CD4-positive, alpha-beta memory T cell (primary cell): Measurements from ENCODE around the gene C4A. TPM values are rescaled to one million over a fixed set of nuclear protein-coding genes. Genes with fewer than 3 reads are reported as not detected.
"Not testable (repeated sequence)": the region's sequence is repeated elsewhere in the genome, so short reads cannot be mapped to it uniquely, and the experiment has no call there.

Experiments used
- CTCF ChIA-PET: fragments of 350-600 bp; sonication (Branson Sonifier 250); formaldehyde crosslinking; loops from one replicate; lab custom pipeline; 2021; ENCODE audit warnings: inconsistent platforms; ENCODE audit not compliant: partially characterized antibody; lab: Charles Lee
- POLR2A ChIA-PET: fragments of 350-600 bp; sonication (Branson Sonifier 250); formaldehyde crosslinking; loops from one replicate; lab custom pipeline; 2021; ENCODE audit not compliant: partially characterized antibody; lab: Charles Lee
- DNase-seq, 5 donors: peaks; one replicate each; pipeline versions ENCODE4 v3.0.0 to v3.0.0-alpha.2; 2020 to 2022; ENCODE audit warnings: mixed read lengths in 1 of 5
- H3K27ac ChIP-seq: one replicate; pipeline ENCODE4 v1.7.0; 2013; ENCODE audit warnings: low read depth, low read length
- H3K27me3 ChIP-seq: 2 replicates; pipeline ENCODE4 v1.7.0; 2013; ENCODE audit warnings: mild to moderate bottlenecking, low read length, moderate library complexity; ENCODE audit not compliant: insufficient read depth
- H3K36me3 ChIP-seq: 2 replicates; pipeline ENCODE4 v1.7.0; 2013; ENCODE audit warnings: mild to moderate bottlenecking, low read length, moderate library complexity; ENCODE audit not compliant: insufficient read depth
- H3K4me1 ChIP-seq: 2 replicates; pipeline ENCODE4 v1.7.0; 2013; ENCODE audit warnings: mild to moderate bottlenecking, low read length, moderate library complexity; ENCODE audit not compliant: insufficient read depth
- H3K4me3 ChIP-seq, 2 donors: one replicate each; pipeline ENCODE4 v1.7.0; 2013; ENCODE audit warnings: low read length in 2 of 2, mild to moderate bottlenecking in 1 of 2
- H3K9me3 ChIP-seq, 2 donors: one replicate each; pipeline ENCODE4 v1.7.0; 2013; ENCODE audit warnings: low read length in 2 of 2, control low read depth in 1 of 2; ENCODE audit not compliant: control insufficient read depth in 1 of 2
- H3K27ac Mint-ChIP-seq, 7 donors: one replicate each; pipeline ENCODE4 v1.8.0; 2020 to 2021; ENCODE audit warnings: mixed read lengths in 7 of 7, mild to moderate bottlenecking in 6 of 7, inconsistent platforms in 3 of 7, moderate library complexity in 3 of 7
- H3K27me3 Mint-ChIP-seq, 2 donors: one replicate each; pipeline ENCODE4 v1.8.0; 2020 to 2021; ENCODE audit warnings: mixed read lengths in 2 of 2
- H3K36me3 Mint-ChIP-seq, 2 donors: one replicate each; pipeline ENCODE4 v1.8.0; 2020 to 2021; ENCODE audit warnings: mixed read lengths in 2 of 2, inconsistent platforms in 1 of 2, mild to moderate bottlenecking in 1 of 2
- H3K4me1 Mint-ChIP-seq, 4 donors: one replicate each; pipeline ENCODE4 v1.8.0; 2020 to 2021; ENCODE audit warnings: mixed read lengths in 4 of 4, mild to moderate bottlenecking in 1 of 4
- H3K4me3 Mint-ChIP-seq, 8 donors: one replicate each; pipeline ENCODE4 v1.8.0; 2020 to 2021; ENCODE audit warnings: mixed read lengths in 8 of 8, mild to moderate bottlenecking in 7 of 8, moderate library complexity in 6 of 8, inconsistent platforms in 3 of 8
- H3K9me3 Mint-ChIP-seq, 8 donors: one replicate each; pipeline ENCODE4 v1.8.0; 2020 to 2021; ENCODE audit warnings: mixed read lengths in 8 of 8, mild to moderate bottlenecking in 5 of 8, inconsistent platforms in 3 of 8, moderate library complexity in 1 of 8
- intact Hi-C: fragments of 100-400 bp; cut with micrococcal nuclease; formaldehyde crosslinking; loops from one replicate; pipeline ENCODE4 v1.15.1; 2023
- polyA plus RNA-seq, 2 donors: library from polyadenylated mRNA; unstranded; fragments of 300-500 nt; fragmentation: Illumina TruSeq; gene quantifications; one replicate each; pipeline ENCODE4 v1.2.3, GENCODE V29; 2021
- total RNA-seq, 2 experiments: library from RNA; stranded (reverse); gene quantifications; one replicate each; pipeline ENCODE4 v1.2.3, GENCODE V29; 2021

The C4A gene
- total and polyA plus RNA-seq, 4 experiments from 2014 or later = 0.17 to 9.8 (median 6.7) TPM; not detected in 1

GRCh38 chr6:31970604-31971271 lies 11.1 kb upstream of the C4A start:
- Mint-ChIP-seq H3K4me1 (peaks cover 20 to 59% (median 31%) of the 10 kb centered on the region in 4 donors), H3K36me3 (peaks cover 20 to 52% of the 10 kb centered on the region in 2 donors)

DNA sequence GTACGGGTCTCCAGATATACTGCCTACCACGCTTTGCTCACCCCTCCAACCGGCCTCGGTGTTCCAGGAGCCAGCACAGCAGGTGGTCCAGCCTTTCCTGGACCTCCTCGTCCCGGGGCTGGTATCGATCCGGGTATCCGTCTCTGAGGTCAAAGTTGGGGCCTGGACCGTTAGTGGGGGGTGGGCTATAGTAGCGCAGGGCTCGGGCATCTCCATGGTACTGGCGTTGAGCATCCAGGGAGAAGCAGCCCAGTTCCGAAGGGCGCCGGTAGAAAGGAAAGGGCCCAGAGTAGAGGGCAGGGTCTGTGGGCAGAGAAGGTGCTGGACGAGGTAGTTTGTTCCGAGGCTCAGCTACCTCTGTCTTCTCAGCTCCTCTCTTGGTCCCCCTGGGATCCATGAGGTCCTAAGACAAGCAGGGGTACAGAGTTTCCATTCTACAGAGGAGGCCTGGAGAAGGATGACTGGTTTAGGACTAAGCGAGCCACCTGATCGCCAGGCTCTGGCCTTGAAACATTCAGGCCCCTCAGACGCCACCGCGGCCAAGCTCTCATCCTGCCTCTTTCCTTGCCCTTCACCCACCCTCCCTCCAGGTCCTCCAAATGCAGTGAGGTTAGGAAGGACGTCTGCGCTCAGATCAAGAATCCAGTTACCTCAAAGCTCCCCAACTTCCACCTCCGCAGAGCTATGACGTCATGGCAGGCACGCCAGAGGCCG lies 10.4 kb upstream of the C4A start:
- CTCF ChIA-PET = interaction anchor here (0.8 to 2.7 kb wide), 5 partner anchors 13 to 1000 kb away, joined by 3 to 21 read pairs (median 3); partner anchors contain the start of genes LY6G5C, NELFE and SKIC2
- Mint-ChIP-seq H3K27ac (peak overlapping the region; percentile 100), H3K4me1 (peaks cover 20 to 59% (median 31%) of the 10 kb centered on the region in 4 donors), H3K27me3 (no peaks in the 10 kb centered on the region), H3K36me3 (peaks cover 20 to 48% of the 10 kb centered on the region in 2 donors), H3K9me3 (peaks cover 0 to 13% (median 0%) of the 10 kb centered on the region in 8 donors), H3K4me3 (peak overlapping the region; percentile 97 to 99 (median 98))
- H3K4me1 ChIP-seq = peaks cover 31% of the 10 kb centered on the region
- H3K9me3 ChIP-seq = no peaks in the 10 kb centered on the region
- peak overlapping the region; percentile 63 to 77 for H3K4me3 ChIP-seq
- no peaks in the 10 kb centered on the region for H3K27me3 ChIP-seq
- peak overlapping the region; percentile 99 for H3K27ac ChIP-seq
- peaks cover 40% of the 10 kb centered on the region for H3K36me3 ChIP-seq
- intact Hi-C loops = loop anchor here (10.0 kb wide), 2 partner anchors 137 to 1303 kb away; partner anchors contain the start of genes B3GALT4, RPS18 and VPS52
- POLR2A ChIA-PET = interaction anchor here (0.5 to 7.5 kb wide), 30 partner anchors 8 to 1608 kb away, joined by 3 to 195 read pairs (median 4); partner anchors contain the start of genes ATF6B, BAG6, DDX39B and EHMT2
- DNase-seq = peak in 1 of 5 donors; percentile 37

More at GRCh38 chr6:31970604-31971271, 11.1 kb upstream of the C4A start:
- H3K4me1 ChIP-seq = peaks cover 31% of the 10 kb centered on the region
- ChIA-PET POLR2A (interaction anchor here (1.8 to 7.5 kb wide), 7 partner anchors 12 to 349 kb away, joined by 6 to 195 read pairs (median 17); partner anchors contain the start of genes EHMT2, GPSM3, NELFE and PRRC2A), CTCF (interaction anchor here (1.6 to 2.7 kb wide), 2 partner anchors 12 to 18 kb away, joined by 5 to 21 read pairs; partner anchors contain the start of genes NELFE and SKIC2)
- H3K36me3 ChIP-seq = peaks cover 46% of the 10 kb centered on the region
- DNase-seq = peak in 1 of 5 donors; percentile 38
- Mint-ChIP-seq H3K27me3 (no peaks in the 10 kb centered on the region), H3K27ac (peak overlapping the region; percentile 100), H3K9me3 (peaks cover 0 to 13% (median 0%) of the 10 kb centered on the region in 8 donors), H3K4me3 (peak overlapping the region; percentile 97 to 99 (median 98))
- H3K27ac ChIP-seq = peak overlapping the region; percentile 99
- intact Hi-C loops = loop anchor here (10.0 kb wide), 2 partner anchors 136 to 1304 kb away; partner anchors contain the start of genes B3GALT4, RPS18 and VPS52
- H3K4me3 ChIP-seq = peak overlapping the region in 1 of 2 donors; percentile 63
- no peaks in the 10 kb centered on the region for H3K27me3 ChIP-seq
- H3K9me3 ChIP-seq = no peaks in the 10 kb centered on the region

GRCh38 chr6:31971993-31972708 lies 9.7 kb upstream of the C4A start, which contains the start of gene DXO:
Gene DXO, minus strand, starts transcription at chr6:31972138. Its CDS starts 463 bp downstream, at chr6:31971675.
- CTCF ChIA-PET = interaction anchor here (0.8 to 2.7 kb wide), 4 partner anchors 14 to 1000 kb away, joined by 3 to 21 read pairs (median 3); partner anchors contain the start of genes LY6G5C, NELFE and SKIC2
- Histone ChIP-seq H3K9me3 (no peaks in the 10 kb centered on the region), H3K27ac (peak within 1 kb of the TSS; percentile 99), H3K36me3 (peaks cover 32% of the 10 kb centered on the region), H3K4me3 (peak within 1 kb of the TSS; percentile 63 to 77), H3K4me1 (peaks cover 31% of the 10 kb centered on the region), H3K27me3 (no peaks in the 10 kb centered on the region)
- H3K4me3 Mint-ChIP-seq = peak within 1 kb of the TSS; percentile 97 to 99 (median 98)
- intact Hi-C loops = loop anchor here (1.0 to 10.0 kb wide), 3 partner anchors 13 to 1303 kb away; partner anchors contain the start of genes B3GALT4, RPS18, SKIC2 and VPS52
- POLR2A ChIA-PET = interaction anchor here (0.5 to 7.5 kb wide), 34 partner anchors 8 to 1607 kb away, joined by 3 to 195 read pairs (median 4); partner anchors contain the start of genes ABHD16A, ATF6B, BAG6 and DDX39B
- peaks cover 0 to 13% (median 0%) of the 10 kb centered on the region in 8 donors for H3K9me3 Mint-ChIP-seq
- peak; percentile 99 to 100 (median 99) for DNase-seq
- H3K27ac Mint-ChIP-seq = peak within 1 kb of the TSS; percentile 100
- H3K36me3 Mint-ChIP-seq = peaks cover 20 to 41% of the 10 kb centered on the region in 2 donors
- H3K27me3 Mint-ChIP-seq = no peaks in the 10 kb centered on the region
- H3K4me1 Mint-ChIP-seq = peaks cover 21 to 58% (median 32%) of the 10 kb centered on the region in 4 donors

DNA sequence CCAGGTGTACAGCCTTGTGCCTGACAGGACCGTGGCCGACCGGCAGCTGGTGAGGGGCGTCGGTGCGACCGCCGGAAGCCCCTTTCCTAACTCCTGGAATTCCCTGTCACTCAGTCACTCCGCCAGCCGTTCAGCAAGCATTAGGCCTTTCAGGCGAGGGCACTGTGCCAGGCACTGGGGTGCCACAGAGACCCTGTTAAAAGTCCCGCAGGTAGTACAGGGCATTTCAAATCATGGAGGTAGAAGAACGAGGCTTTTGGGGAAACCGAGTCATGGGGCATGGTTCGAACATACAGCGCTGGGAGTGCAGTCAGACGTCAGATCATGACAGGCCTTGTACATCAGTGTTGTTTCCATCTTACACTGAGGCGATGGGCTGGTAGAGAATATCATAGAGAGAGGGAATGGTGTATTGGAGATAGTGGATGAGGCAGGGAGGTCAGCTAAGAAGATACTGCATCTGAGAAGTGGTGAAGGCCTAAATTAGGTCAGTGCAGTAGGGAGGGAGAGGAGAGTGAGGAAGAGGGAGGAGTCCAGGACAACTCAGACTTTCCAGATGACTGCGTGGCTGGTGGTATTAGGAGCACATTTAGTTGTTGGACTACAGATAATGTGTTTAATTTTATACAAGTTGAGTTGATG lies 9.0 kb upstream of the C4A start:
- Histone ChIP-seq H3K4me3 (peak overlapping the region; percentile 63 to 77), H3K36me3 (peaks cover 26% of the 10 kb centered on the region), H3K4me1 (peaks cover 31% of the 10 kb centered on the region), H3K27ac (peak overlapping the region; percentile 99), H3K27me3 (no peaks in the 10 kb centered on the region), H3K9me3 (no peaks in the 10 kb centered on the region)
- DNase-seq = no peak
- peak overlapping the region; percentile 97 to 99 (median 98) for H3K4me3 Mint-ChIP-seq
- intact Hi-C loops = loop anchor here (1.0 to 10.0 kb wide), 3 partner anchors 14 to 1302 kb away; partner anchors contain the start of genes B3GALT4, RPS18, SKIC2 and VPS52
- H3K36me3 Mint-ChIP-seq = peaks cover 13 to 34% of the 10 kb centered on the region in 2 donors
- POLR2A ChIA-PET = interaction anchor here (0.6 to 7.5 kb wide), 21 partner anchors 9 to 1232 kb away, joined by 3 to 195 read pairs (median 7); partner anchors contain the start of genes ABHD16A, BAG6, EHMT2 and GPANK1
- no peaks in the 10 kb centered on the region for H3K27me3 Mint-ChIP-seq
- H3K4me1 Mint-ChIP-seq = peaks cover 21 to 51% (median 32%) of the 10 kb centered on the region in 4 donors
- H3K27ac Mint-ChIP-seq = peak overlapping the region; percentile 100
- CTCF ChIA-PET = interaction anchor here (1.1 to 2.7 kb wide), 2 partner anchors 15 to 215 kb away, joined by 3 to 21 read pairs; partner anchors contain the start of genes NELFE and SKIC2
- H3K9me3 Mint-ChIP-seq = peaks cover 0 to 14% (median 0%) of the 10 kb centered on the region in 8 donors

- H3K27ac ChIP-seq, H3K27me3 ChIP-seq, H3K36me3 ChIP-seq, POLR2A ChIA-PET, H3K9me3 ChIP-seq, CTCF ChIA-PET, H3K4me3 ChIP-seq, H3K4me3 Mint-ChIP-seq, H3K27me3 Mint-ChIP-seq, H3K27ac Mint-ChIP-seq: not testable (repeated sequence)
- intact Hi-C loops = loop anchor here (10.0 kb wide), 2 partner anchors 141 to 1299 kb away; partner anchors contain the start of genes B3GALT4, RPS18 and VPS52
- peaks cover 33% of the 10 kb centered on the region for H3K4me1 ChIP-seq
- Mint-ChIP-seq H3K4me1 (peaks cover 17 to 38% (median 30%) of the 10 kb centered on the region in 4 donors), H3K9me3 (peaks cover 0 to 14% (median 0%) of the 10 kb centered on the region in 8 donors), H3K36me3 (peaks cover 9 to 15% of the 10 kb centered on the region in 2 donors)
- peak in 1 of 5 donors; percentile 5 for DNase-seq
Observed at GRCh38 chr6:31976065-31976464, 5.8 kb upstream of the C4A start.
